Bronchial epithelial cell (primary cell): ENCODE measurements around the gene PLCB1. TPM values are rescaled to one million over a fixed set of nuclear protein-coding genes. Genes with fewer than 3 reads are reported as not detected.

Experiments used
- DNase-seq: peaks from one replicate; pipeline ENCODE4 v3.0.0-alpha.2; 2010; ENCODE audit warnings: low read depth
- FAIRE-seq: peaks from 2 replicates; lab custom pipeline; 2011; peaks lifted over from hg19 to GRCh38; lab: Jason Lieb, UNC
- H3K27me3 ChIP-seq: 2 replicates; pipeline ENCODE4 v1.5.1; 2011; ENCODE audit warnings: low read length; ENCODE audit not compliant: control insufficient read depth, insufficient read depth
- H3K36me3 ChIP-seq: 2 replicates; pipeline ENCODE4 v1.5.1; 2011; ENCODE audit warnings: low read length; ENCODE audit not compliant: control insufficient read depth, insufficient read depth
- H3K4me3 ChIP-seq: 2 replicates; pipeline ENCODE4 v1.5.1; 2011; ENCODE audit warnings: mild to moderate bottlenecking, low read depth, low read length, control low read depth
- CTCF ChIP-seq: IDR thresholded peaks from 2 replicates; pipeline ENCODE4 v1.5.1; 2011; ENCODE audit warnings: mild to moderate bottlenecking, moderate library complexity, low read length, control low read depth, inconsistent platforms; ENCODE audit not compliant: insufficient read depth, severe bottlenecking
- total RNA-seq: library from RNA; depleted of rRNA; stranded (reverse); fragments of >200 nt; gene quantifications from 2 replicates; pipeline ENCODE4 v1.2.1, GENCODE V29; 2014

Gene PLCB1
- total RNA-seq, 1 donor from 2014 or later = 1.1 TPM

GRCh38 chr20:8706961-8707700, 575.1 kb downstream of the PLCB1 start:
- no peak for DNase-seq
- H3K36me3 ChIP-seq = no peaks in the 10 kb centered on the region
- no peak overlapping the region for H3K4me3 ChIP-seq
- no peak for TF ChIP-seq CTCF
- no peak for FAIRE-seq
- H3K27me3 ChIP-seq = no peaks in the 10 kb centered on the region

GRCh38 chr20:8709627-8710026, 577.6 kb downstream of the PLCB1 start:
- FAIRE-seq = no peak

GRCh38 chr20:8711501-8711900, 579.4 kb downstream of the PLCB1 start:
- FAIRE-seq (no peak), DNase-seq (no peak)
- Histone ChIP-seq H3K36me3 (no peaks in the 10 kb centered on the region), H3K4me3 (no peak overlapping the region), H3K27me3 (no peaks in the 10 kb centered on the region)
- no peak for TF ChIP-seq CTCF

More at GRCh38 chr20:8709627-8710026, 577.6 kb downstream of the PLCB1 start:
- Histone ChIP-seq H3K36me3 (no peaks in the 10 kb centered on the region), H3K27me3 (no peaks in the 10 kb centered on the region), H3K4me3 (no peak overlapping the region)
- no peak for TF ChIP-seq CTCF
- DNase-seq = no peak

GRCh38 chr20:8714206-8714605, 582.1 kb downstream of the PLCB1 start:
- FAIRE-seq = no peak

GRCh38 chr20:8718279-8718678, 586.2 kb downstream of the PLCB1 start:
- no peaks in the 10 kb centered on the region for H3K36me3 ChIP-seq
- no peak overlapping the region for H3K4me3 ChIP-seq
- no peak for DNase-seq
- TF ChIP-seq CTCF = no peak
- no peaks in the 10 kb centered on the region for H3K27me3 ChIP-seq
- FAIRE-seq = no peak

More at GRCh38 chr20:8714206-8714605, 582.1 kb downstream of the PLCB1 start:
- Histone ChIP-seq H3K36me3 (no peaks in the 10 kb centered on the region), H3K27me3 (no peaks in the 10 kb centered on the region), H3K4me3 (no peak overlapping the region)
- TF ChIP-seq CTCF = no peak
- DNase-seq = no peak
